HUDEP-2 (cell line): ENCODE data around the gene WDR88.
"Not testable (repeated sequence)": the region's sequence is repeated elsewhere in the genome, so short reads cannot be mapped to it uniquely, and the experiment has no call there.

Source experiments
- DNase-seq, 76 experiments: peaks; one replicate each; lab custom pipeline; 2025; ENCODE audit not compliant: unreplicated experiment in 76 of 76; lab: John Stamatoyannopoulos, UW

The WDR88 gene

GRCh38 chr19:33208904-33209849 is 77.3 kb downstream of the WDR88 start:
- DNase-seq = no peak

GRCh38 chr19:33209850-33210230 is 77.9 kb downstream of the WDR88 start:
- DNase-seq = not testable (repeated sequence)

- DNase-seq = no peak
Observed at GRCh38 chr19:33210266-33210940, 78.5 kb downstream of the WDR88 start.

GRCh38 chr19:33211794-33212435 is 80.0 kb downstream of the WDR88 start:
- no peak for DNase-seq

- DNase-seq = no peak
Observed at GRCh38 chr19:33212436-33213172, 80.7 kb downstream of the WDR88 start.

GRCh38 chr19:33214596-33214995 is 82.7 kb downstream of the WDR88 start:
- peak in 3 of 76 experiments; percentile 10 to 14 (median 11) for DNase-seq

- DNase-seq = no peak
Observed at GRCh38 chr19:33215438-33216197, 83.7 kb downstream of the WDR88 start.

GRCh38 chr19:33216198-33216830 is 84.4 kb downstream of the WDR88 start:
- no peak for DNase-seq

GRCh38 chr19:33217881-33218280 is 86.0 kb downstream of the WDR88 start:
- no peak for DNase-seq

- DNase-seq = peak in 6 of 76 experiments; percentile 7 to 40 (median 18)
Observed at GRCh38 chr19:33219261-33219815, 87.4 kb downstream of the WDR88 start.

GRCh38 chr19:33220115-33220514 is 88.2 kb downstream of the WDR88 start:
- DNase-seq = no peak

- DNase-seq = no peak
Observed at GRCh38 chr19:33220735-33221134, 88.8 kb downstream of the WDR88 start.

GRCh38 chr19:33221638-33222037 is 89.7 kb downstream of the WDR88 start:
- DNase-seq = no peak

- not testable (repeated sequence) for DNase-seq
Observed at GRCh38 chr19:33222255-33222654, 90.3 kb downstream of the WDR88 start.

- DNase-seq = no peak
Observed at GRCh38 chr19:33224694-33225457, 93.0 kb downstream of the WDR88 start.
